ENCODE measurements around the gene RNF19B. TPM values are rescaled to one million over a fixed set of nuclear protein-coding genes. Genes with fewer than 3 reads are reported as not detected.

RNF19B gene
- total RNA-seq, 2 experiments from 2014 or later, result 33.4 to 37.4 TPM

DNA sequence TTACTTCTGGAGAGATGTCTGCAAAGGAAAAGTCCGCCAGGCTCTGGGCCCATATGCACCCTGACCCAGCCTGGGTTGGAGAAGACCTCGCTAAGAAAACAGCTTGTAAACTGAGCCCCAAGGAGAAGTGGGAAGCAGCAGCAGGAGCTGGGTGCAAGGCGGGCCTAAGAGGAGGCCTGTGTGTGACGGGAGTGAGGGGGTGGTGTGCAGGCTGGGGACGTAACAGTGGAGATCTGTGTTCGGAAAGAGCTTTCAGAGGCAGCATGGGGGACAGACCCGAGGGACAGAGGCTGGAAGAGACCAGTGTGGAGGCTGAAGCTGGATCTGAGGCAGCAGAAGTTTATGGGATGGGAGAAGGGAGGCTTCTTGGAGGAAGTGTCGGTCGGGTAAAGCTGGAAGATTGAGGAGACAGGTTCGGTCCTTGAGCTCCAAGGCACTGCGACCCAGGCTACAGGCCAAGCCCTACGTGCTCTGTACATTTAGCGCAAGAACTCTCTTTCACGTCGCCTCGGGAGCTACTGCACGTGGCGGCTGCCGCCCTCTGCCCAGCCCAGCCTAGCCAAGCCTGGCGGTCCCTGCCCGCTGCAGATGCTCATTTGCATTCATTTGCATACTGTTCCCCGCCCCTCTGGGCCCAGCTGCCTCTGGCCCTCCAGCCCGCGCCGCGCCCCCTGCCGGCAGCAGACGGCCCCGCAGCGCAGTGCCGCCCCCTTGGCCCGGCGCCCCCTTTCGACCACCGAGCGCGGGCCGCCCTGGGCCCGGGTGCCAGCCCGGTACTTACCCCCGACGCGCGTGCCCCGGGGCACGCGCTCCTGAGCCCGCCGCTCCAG lies 72.0 kb downstream of the RNF19B start:
- Mint-ChIP-seq H3K4me3 (peak overlapping the region; percentile 27), H3K36me3 (ENCODE audit: low read depth) (no peaks in the 10 kb centered on the region), H3K27me3 (peaks cover 93% of the 10 kb centered on the region), H3K27ac (no peak overlapping the region), H3K9me3 (no peaks in the 10 kb centered on the region), H3K4me1 (ENCODE audit: low read depth) (peaks cover 17% of the 10 kb centered on the region)
- Histone ChIP-seq H3K4me3 (ENCODE audit: low read length) (peak overlapping the region; percentile 45), H3K27ac (ENCODE audit: low read depth in 1 of 2, low read length in 2 of 2) (no peak overlapping the region), H3K9me3 (ENCODE audit: control insufficient read depth in 1 of 2, insufficient read depth in 1 of 2, low read length in 2 of 2) (peaks cover 0 to 18% of the 10 kb centered on the region in 2 experiments), H3K4me1 (ENCODE audit: insufficient read depth, low read length) (peaks cover 15% of the 10 kb centered on the region), H3K27me3 (ENCODE audit: control insufficient read depth in 1 of 2, insufficient read depth in 2 of 2, low read length in 2 of 2) (peaks cover 48 to 85% of the 10 kb centered on the region in 2 experiments), H3K36me3 (ENCODE audit: insufficient read depth, low read length) (no peaks in the 10 kb centered on the region)
- DNase-seq (peak in 4 of 14 experiments; percentile 28 to 66 (median 50)), ATAC-seq (ENCODE audit: poor library complexity) (peak; percentile 54)
- intact Hi-C loops (cut with DNase I, micrococcal nuclease), result no loop called here
- ChIA-PET POLR2A (no interaction called here), CTCF (no interaction called here)
- TF ChIP-seq, protein P1, sequence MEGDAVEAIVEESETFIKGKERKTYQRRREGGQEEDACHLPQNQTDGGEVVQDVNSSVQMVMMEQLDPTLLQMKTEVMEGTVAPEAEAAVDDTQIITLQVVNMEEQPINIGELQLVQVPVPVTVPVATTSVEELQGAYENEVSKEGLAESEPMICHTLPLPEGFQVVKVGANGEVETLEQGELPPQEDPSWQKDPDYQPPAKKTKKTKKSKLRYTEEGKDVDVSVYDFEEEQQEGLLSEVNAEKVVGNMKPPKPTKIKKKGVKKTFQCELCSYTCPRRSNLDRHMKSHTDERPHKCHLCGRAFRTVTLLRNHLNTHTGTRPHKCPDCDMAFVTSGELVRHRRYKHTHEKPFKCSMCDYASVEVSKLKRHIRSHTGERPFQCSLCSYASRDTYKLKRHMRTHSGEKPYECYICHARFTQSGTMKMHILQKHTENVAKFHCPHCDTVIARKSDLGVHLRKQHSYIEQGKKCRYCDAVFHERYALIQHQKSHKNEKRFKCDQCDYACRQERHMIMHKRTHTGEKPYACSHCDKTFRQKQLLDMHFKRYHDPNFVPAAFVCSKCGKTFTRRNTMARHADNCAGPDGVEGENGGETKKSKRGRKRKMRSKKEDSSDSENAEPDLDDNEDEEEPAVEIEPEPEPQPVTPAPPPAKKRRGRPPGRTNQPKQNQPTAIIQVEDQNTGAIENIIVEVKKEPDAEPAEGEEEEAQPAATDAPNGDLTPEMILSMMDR (IDR thresholded peaks at IDR 0.05), result no peak

DNA sequence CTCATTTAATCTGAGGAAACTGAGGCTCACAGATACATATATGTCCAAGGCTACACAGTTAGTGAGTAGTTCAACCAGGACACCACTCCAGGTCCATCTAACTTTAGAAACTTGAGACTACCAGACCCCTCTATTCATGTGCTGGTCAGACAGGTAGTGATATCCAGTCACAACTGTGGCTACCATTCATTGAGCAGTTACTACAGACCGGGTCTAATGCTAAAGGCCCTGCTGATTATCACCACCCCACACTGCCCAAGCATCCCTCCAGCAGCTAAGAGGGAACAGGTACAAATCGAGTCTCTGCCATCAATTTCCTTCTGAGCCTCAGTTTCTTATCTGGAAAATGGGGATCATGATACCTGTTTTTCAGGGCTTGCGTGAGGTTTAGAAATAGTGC lies 73.0 kb downstream of the RNF19B start:
- Mint-ChIP-seq H3K4me3 (no peak overlapping the region), H3K4me1 (ENCODE audit: low read depth) (peaks cover 17% of the 10 kb centered on the region), H3K36me3 (ENCODE audit: low read depth) (no peaks in the 10 kb centered on the region), H3K27ac (no peak overlapping the region), H3K27me3 (peaks cover 93% of the 10 kb centered on the region), H3K9me3 (no peaks in the 10 kb centered on the region)
- Histone ChIP-seq H3K9me3 (ENCODE audit: control insufficient read depth in 1 of 2, insufficient read depth in 1 of 2, low read length in 2 of 2) (peaks cover 0 to 26% of the 10 kb centered on the region in 2 experiments), H3K4me1 (ENCODE audit: insufficient read depth, low read length) (peaks cover 21% of the 10 kb centered on the region), H3K27ac (ENCODE audit: low read depth in 1 of 2, low read length in 2 of 2) (no peak overlapping the region), H3K36me3 (ENCODE audit: insufficient read depth, low read length) (no peaks in the 10 kb centered on the region), H3K4me3 (ENCODE audit: low read length) (no peak overlapping the region), H3K27me3 (ENCODE audit: control insufficient read depth in 1 of 2, insufficient read depth in 2 of 2, low read length in 2 of 2) (peaks cover 58 to 90% of the 10 kb centered on the region in 2 experiments)
- TF ChIP-seq, protein P1 (IDR thresholded peaks at IDR 0.05), result no peak
- ChIA-PET CTCF (no interaction called here), POLR2A (no interaction called here)
- ATAC-seq (ENCODE audit: poor library complexity) (no peak), DNase-seq (no peak)
- intact Hi-C loops (cut with DNase I, micrococcal nuclease), result no loop called here

DNA sequence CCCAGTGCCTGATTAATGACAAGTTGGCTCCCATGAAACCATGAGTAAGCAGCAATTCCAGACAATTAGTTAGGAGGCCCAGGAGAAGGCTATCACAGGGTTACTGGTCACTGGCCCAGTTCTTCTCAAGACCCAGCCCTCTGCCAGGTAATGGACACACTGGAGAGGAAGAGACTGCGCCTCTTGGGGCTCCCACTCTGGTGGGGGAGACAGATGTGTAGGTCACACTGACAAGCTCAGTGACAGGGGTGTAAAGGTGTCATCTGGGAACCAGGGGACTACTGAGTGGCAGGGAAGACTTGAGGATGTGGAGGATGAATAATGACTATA lies 73.4 kb downstream of the RNF19B start:
- peaks cover 58 to 90% of the 10 kb centered on the region in 2 experiments for H3K27me3 ChIP-seq (ENCODE audit: control insufficient read depth in 1 of 2, insufficient read depth in 2 of 2, low read length in 2 of 2)

More for the DNA sequence above, 73.4 kb downstream of the RNF19B start:
- TF ChIP-seq, protein P1 (IDR thresholded peaks at IDR 0.05), result no peak
- Histone ChIP-seq H3K4me1 (ENCODE audit: insufficient read depth, low read length) (peaks cover 24% of the 10 kb centered on the region), H3K27ac (ENCODE audit: low read depth in 1 of 2, low read length in 2 of 2) (no peak overlapping the region), H3K9me3 (ENCODE audit: control insufficient read depth in 1 of 2, insufficient read depth in 1 of 2, low read length in 2 of 2) (peaks cover 0 to 28% of the 10 kb centered on the region in 2 experiments), H3K4me3 (ENCODE audit: low read length) (no peak overlapping the region), H3K36me3 (ENCODE audit: insufficient read depth, low read length) (no peaks in the 10 kb centered on the region)
- DNase-seq (no peak), ATAC-seq (ENCODE audit: poor library complexity) (no peak)
- ChIA-PET CTCF (no interaction called here), POLR2A (no interaction called here)
- Mint-ChIP-seq H3K9me3 (no peaks in the 10 kb centered on the region), H3K36me3 (ENCODE audit: low read depth) (no peaks in the 10 kb centered on the region), H3K4me3 (peak overlapping the region; percentile 20), H3K27ac (no peak overlapping the region), H3K27me3 (peaks cover 91% of the 10 kb centered on the region), H3K4me1 (ENCODE audit: low read depth) (peaks cover 15% of the 10 kb centered on the region)
- intact Hi-C loops (cut with DNase I, micrococcal nuclease), result no loop called here
